ENCODE measurements around the gene PDXDC1.
A peak's percentile ranks its signal among the peaks of the same experiment; 100 is the strongest.
"Not testable (repeated sequence)": the region's sequence is repeated elsewhere in the genome, so short reads cannot be mapped to it uniquely, and the experiment has no call there.

PDXDC1 gene

GRCh38 chr16:14971621-14972228 is 3.1 kb upstream of the PDXDC1 start:
- intact Hi-C loops (cut with DNase I) = not testable (repeated sequence)
- DNase-seq = peak in 2 of 10 donors; percentile 68 to 77

GRCh38 chr16:14973785-14974322 is 972 bp upstream of the PDXDC1 start:
- intact Hi-C loops (cut with DNase I) = not testable (repeated sequence)
- DNase-seq = peak in 3 of 10 donors; percentile 35 to 72 (median 64)

GRCh38 chr16:14974331-14974655 is 533 bp upstream of the PDXDC1 start:
- DNase-seq; intact Hi-C loops (cut with DNase I): not testable (repeated sequence)

- intact Hi-C loops (cut with DNase I) = not testable (repeated sequence)
- peak in 5 of 10 donors; percentile 24 to 88 (median 36) for DNase-seq
Observed at GRCh38 chr16:14975418-14976194, 780 bp downstream of the PDXDC1 start.

- intact Hi-C loops (cut with DNase I) = not testable (repeated sequence)
Observed at GRCh38 chr16:14976971-14977736, 2.3 kb downstream of the PDXDC1 start.

GRCh38 chr16:14978281-14978680 is 3.5 kb downstream of the PDXDC1 start:
- intact Hi-C loops (cut with DNase I) = not testable (repeated sequence)
- DNase-seq = peak in 1 of 10 donors; percentile 84

More at GRCh38 chr16:14976971-14977736, 2.3 kb downstream of the PDXDC1 start:
- DNase-seq = peak in 1 of 10 donors; percentile 77

GRCh38 chr16:14978908-14979307 is 4.1 kb downstream of the PDXDC1 start:
- DNase-seq; intact Hi-C loops (cut with DNase I): not testable (repeated sequence)

- DNase-seq; intact Hi-C loops (cut with DNase I): not testable (repeated sequence)
Observed at GRCh38 chr16:14981234-14981633, 6.4 kb downstream of the PDXDC1 start.

GRCh38 chr16:14982521-14982920 is 7.7 kb downstream of the PDXDC1 start:
- DNase-seq; intact Hi-C loops (cut with DNase I): not testable (repeated sequence)

- peak in 1 of 10 donors; percentile 76 for DNase-seq
- intact Hi-C loops (cut with DNase I) = not testable (repeated sequence)
Observed at GRCh38 chr16:14988092-14988491, 13.3 kb downstream of the PDXDC1 start.

GRCh38 chr16:14988661-14989191 is 13.9 kb downstream of the PDXDC1 start:
- peak in 2 of 10 donors; percentile 85 to 86 for DNase-seq
- intact Hi-C loops (cut with DNase I) = not testable (repeated sequence)

GRCh38 chr16:14989291-14990281 is 14.8 kb downstream of the PDXDC1 start:
- intact Hi-C loops (cut with DNase I) = not testable (repeated sequence)
- peak in 4 of 10 donors; percentile 37 to 89 (median 82) for DNase-seq

- intact Hi-C loops (cut with DNase I); DNase-seq: not testable (repeated sequence)
Observed at GRCh38 chr16:14993277-14994151, 18.7 kb downstream of the PDXDC1 start.

- intact Hi-C loops (cut with DNase I); DNase-seq: not testable (repeated sequence)
Observed at GRCh38 chr16:14996702-14997101, 21.9 kb downstream of the PDXDC1 start.

GRCh38 chr16:14998300-14998699 is 23.5 kb downstream of the PDXDC1 start:
- DNase-seq = peak in 2 of 10 donors; percentile 68 to 74
- intact Hi-C loops (cut with DNase I) = not testable (repeated sequence)

- intact Hi-C loops (cut with DNase I); DNase-seq: not testable (repeated sequence)
Observed at GRCh38 chr16:14999845-15000244, 25.0 kb downstream of the PDXDC1 start.

GRCh38 chr16:15002448-15002847 is 27.6 kb downstream of the PDXDC1 start:
- intact Hi-C loops (cut with DNase I); DNase-seq: not testable (repeated sequence)
